Colonic mucosa (tissue), 4 donors: ENCODE data around the gene NFKBIA. TPM values are rescaled to one million over a fixed set of nuclear protein-coding genes. Genes with fewer than 3 reads are reported as not detected.

Source experiments
- DNase-seq: peaks from one replicate; pipeline ENCODE4 v3.0.0-alpha.2; 2020
- H3K27ac ChIP-seq: fragments of 200-600 bp; one replicate; pipeline ENCODE4 v1.8.0; 2021
- H3K27me3 ChIP-seq: fragments of 200-600 bp; one replicate; pipeline ENCODE4 v1.8.0; 2021
- H3K36me3 ChIP-seq: fragments of 200-600 bp; one replicate; pipeline ENCODE4 v1.8.0; 2021
- H3K4me1 ChIP-seq: fragments of 200-600 bp; one replicate; pipeline ENCODE4 v1.8.0; 2021; ENCODE audit warnings: mild to moderate bottlenecking
- H3K4me3 ChIP-seq: fragments of 200-600 bp; one replicate; pipeline ENCODE4 v1.8.0; 2021
- H3K9ac ChIP-seq, 2 donors: one replicate each; pipeline ENCODE4 v1.7.0; 2013; ENCODE audit warnings: control low read depth in 2 of 2, low read depth in 2 of 2, low read length in 2 of 2
- H3K9me3 ChIP-seq: fragments of 200-600 bp; one replicate; pipeline ENCODE4 v1.8.0; 2021
- intact Hi-C: fragments of 100-400 bp; cut with DNase I; formaldehyde crosslinking; loops from one replicate; pipeline ENCODE4 v1.14.1; 2022
- total RNA-seq, 2 donors: library from RNA; stranded (reverse); fragmentation: NEBNext Ultra II Directional in 1 of 2; extraction: Animal tissue kit (Norgen Biotek cat#: 25700) in 1 of 2; gene quantifications; one replicate each; pipeline ENCODE4 v1.2.1, GENCODE V29; 2021
- TF ChIP-seq, protein P1 (sequence below): fragments of 200-600 bp; IDR thresholded peaks from one replicate; pipeline ENCODE4 v1.8.0; 2022; ENCODE audit warnings: antibody characterized with exemption, mild to moderate bottlenecking
- donor health status: healthy.
- donor health status: DM: no; HTN: no; CAD: no.
- donor health status: DM: no; HTN: no; CAD: no.

Gene NFKBIA
- total RNA-seq, 2 donors from 2014 or later, result 78.2 to 125 TPM

DNA sequence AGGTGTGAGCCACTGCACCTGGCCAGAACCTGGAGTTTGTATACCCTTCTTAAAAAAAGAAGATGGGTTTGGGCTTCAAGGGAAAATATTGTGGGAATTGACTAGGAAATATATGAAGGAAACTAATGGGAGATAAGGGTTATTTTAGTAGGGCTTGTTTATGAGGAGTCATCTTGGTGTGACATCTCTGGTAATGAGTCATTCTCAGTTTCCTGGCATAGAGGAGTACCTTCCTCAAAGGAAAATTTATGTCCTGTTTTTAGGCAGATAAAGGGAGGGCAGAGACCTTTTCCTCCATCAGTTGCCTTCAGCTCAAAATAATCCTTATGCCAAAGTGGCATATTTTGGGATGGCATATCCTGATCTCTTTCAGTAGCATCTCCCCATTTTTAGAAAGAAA lies 30.6 kb upstream of the NFKBIA start:
- Histone ChIP-seq H3K9me3 (no peaks in the 10 kb centered on the region), H3K4me3 (no peak overlapping the region), H3K27me3 (no peaks in the 10 kb centered on the region), H3K27ac (no peak overlapping the region), H3K36me3 (no peaks in the 10 kb centered on the region), H3K9ac (no peak overlapping the region), H3K4me1 (no peaks in the 10 kb centered on the region)
- intact Hi-C loops, result no loop called here
- no peak for DNase-seq
- TF ChIP-seq, protein P1, sequence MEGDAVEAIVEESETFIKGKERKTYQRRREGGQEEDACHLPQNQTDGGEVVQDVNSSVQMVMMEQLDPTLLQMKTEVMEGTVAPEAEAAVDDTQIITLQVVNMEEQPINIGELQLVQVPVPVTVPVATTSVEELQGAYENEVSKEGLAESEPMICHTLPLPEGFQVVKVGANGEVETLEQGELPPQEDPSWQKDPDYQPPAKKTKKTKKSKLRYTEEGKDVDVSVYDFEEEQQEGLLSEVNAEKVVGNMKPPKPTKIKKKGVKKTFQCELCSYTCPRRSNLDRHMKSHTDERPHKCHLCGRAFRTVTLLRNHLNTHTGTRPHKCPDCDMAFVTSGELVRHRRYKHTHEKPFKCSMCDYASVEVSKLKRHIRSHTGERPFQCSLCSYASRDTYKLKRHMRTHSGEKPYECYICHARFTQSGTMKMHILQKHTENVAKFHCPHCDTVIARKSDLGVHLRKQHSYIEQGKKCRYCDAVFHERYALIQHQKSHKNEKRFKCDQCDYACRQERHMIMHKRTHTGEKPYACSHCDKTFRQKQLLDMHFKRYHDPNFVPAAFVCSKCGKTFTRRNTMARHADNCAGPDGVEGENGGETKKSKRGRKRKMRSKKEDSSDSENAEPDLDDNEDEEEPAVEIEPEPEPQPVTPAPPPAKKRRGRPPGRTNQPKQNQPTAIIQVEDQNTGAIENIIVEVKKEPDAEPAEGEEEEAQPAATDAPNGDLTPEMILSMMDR, result no peak

DNA sequence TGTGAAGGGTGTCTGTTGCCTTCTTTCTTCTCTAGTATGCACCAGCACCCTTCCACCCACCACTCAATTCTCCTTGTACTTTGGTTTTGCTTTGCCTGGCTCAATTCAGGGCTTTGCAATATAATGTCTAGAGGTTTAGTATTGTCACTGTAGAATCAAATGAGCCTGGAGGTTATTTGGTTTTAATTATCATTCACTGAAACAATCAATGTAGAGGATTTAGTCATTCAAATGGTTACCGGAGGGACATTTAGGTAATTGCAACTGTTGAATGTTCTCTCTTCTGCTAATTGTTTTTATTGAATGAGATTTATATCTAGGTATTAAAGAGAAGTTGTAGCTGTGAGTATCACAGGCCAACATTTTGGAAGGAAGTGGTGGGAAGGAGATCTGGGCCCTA lies 29.3 kb upstream of the NFKBIA start:
- Histone ChIP-seq H3K4me1 (no peaks in the 10 kb centered on the region), H3K9ac (no peak overlapping the region), H3K27ac (no peak overlapping the region), H3K36me3 (no peaks in the 10 kb centered on the region), H3K27me3 (no peaks in the 10 kb centered on the region), H3K4me3 (no peak overlapping the region), H3K9me3 (no peaks in the 10 kb centered on the region)
- intact Hi-C loops, result no loop called here
- TF ChIP-seq, protein P1, result no peak
- no peak for DNase-seq

DNA sequence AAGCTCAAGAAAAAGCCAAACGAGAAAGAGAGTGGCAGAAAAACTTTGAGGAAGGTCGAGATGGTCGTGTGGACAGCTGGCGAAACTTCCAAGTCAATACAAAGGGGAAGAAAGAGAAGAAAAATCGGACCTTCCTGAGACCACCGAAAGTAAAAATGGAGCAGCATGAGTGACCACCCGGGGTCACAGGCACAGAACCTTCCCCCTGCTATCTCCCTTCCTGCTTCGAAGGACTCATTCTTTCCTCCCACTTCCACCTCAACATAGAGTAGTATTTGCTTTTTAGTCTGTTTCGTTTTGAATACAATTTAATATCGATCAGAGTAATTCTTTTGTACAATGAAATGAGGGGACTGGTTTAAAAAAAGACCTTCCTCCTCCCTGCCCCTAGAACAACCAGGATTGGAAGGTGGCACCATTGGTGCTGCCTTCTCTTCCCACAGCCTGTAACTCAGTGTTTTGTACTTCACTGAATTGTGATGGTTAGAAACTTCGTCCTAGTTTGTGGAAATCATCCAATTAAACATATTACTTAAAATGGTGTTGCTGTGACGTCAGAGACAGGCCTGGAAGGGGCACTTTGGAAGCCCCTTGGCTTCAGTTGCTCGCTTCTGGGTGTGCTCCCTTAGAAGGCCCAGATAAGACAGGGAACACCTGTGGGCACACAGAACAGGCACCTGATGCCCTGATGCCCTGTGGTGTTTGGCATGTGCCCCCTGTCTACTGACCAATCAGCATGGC lies 26.1 kb upstream of the NFKBIA start:
- TF ChIP-seq, protein P1, result no peak
- no peak overlapping the region for H3K4me3 ChIP-seq

DNA sequence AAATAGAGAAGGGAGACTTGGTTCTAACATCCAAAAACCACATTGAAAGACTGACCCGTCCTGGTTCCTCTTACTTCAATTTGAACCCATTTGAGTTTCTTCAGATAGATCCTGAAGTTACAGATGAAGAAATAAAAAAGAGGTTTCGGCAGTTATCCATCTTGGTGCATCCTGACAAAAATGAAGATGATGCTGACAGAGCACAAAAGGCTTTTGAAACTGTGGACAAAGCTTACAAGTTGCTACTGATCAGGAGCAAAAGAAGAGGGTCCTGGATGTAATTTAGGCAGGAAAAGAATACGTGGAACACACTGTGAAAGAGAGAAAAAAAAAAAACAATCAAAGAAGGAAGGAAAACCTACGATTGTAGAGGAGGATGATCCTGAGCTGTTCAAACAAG lies 25.4 kb upstream of the NFKBIA start:
- no peak for DNase-seq
- no peak overlapping the region for H3K9ac ChIP-seq
- H3K9me3 ChIP-seq, result no peaks in the 10 kb centered on the region
- intact Hi-C loops, result no loop called here
- no peak overlapping the region for H3K4me3 ChIP-seq
- TF ChIP-seq, protein P1, result no peak
- no peaks in the 10 kb centered on the region for H3K4me1 ChIP-seq
- H3K36me3 ChIP-seq, result no peaks in the 10 kb centered on the region
- H3K27ac ChIP-seq, result no peak overlapping the region
- no peaks in the 10 kb centered on the region for H3K27me3 ChIP-seq

More for the DNA sequence above, 26.1 kb upstream of the NFKBIA start:
- intact Hi-C loops, result no loop called here
- Histone ChIP-seq H3K27ac (no peak overlapping the region), H3K27me3 (no peaks in the 10 kb centered on the region), H3K4me1 (no peaks in the 10 kb centered on the region), H3K9me3 (no peaks in the 10 kb centered on the region), H3K9ac (no peak overlapping the region), H3K36me3 (no peaks in the 10 kb centered on the region)
- DNase-seq, result no peak

DNA sequence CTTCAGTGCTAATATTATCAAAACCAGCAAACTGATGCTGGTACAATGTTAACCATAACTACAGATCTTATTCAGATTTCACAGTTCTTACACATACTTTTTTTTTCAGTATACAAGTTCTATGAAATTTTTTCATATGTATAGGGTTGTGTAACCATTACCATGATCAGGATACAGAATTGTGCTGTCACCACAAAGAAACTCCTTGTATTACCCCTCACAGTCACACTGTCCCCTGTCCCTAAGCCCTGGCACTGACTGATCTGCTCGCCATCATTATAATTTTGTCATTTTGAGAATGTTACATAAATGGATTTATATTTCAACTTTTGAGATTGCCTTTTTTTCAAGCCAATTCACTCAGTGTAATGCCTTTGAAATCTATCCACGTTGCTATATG lies 21.3 kb upstream of the NFKBIA start:
- TF ChIP-seq, protein P1, result no peak
- no peaks in the 10 kb centered on the region for H3K4me1 ChIP-seq
- H3K27ac ChIP-seq, result no peak overlapping the region
- intact Hi-C loops, result no loop called here
- DNase-seq, result no peak
- H3K9me3 ChIP-seq, result no peaks in the 10 kb centered on the region
- H3K9ac ChIP-seq, result no peak overlapping the region
- H3K4me3 ChIP-seq, result no peak overlapping the region
- H3K36me3 ChIP-seq, result no peaks in the 10 kb centered on the region
- no peaks in the 10 kb centered on the region for H3K27me3 ChIP-seq
